Fibroblast of lung (primary cell): ENCODE measurements around the gene BRINP3. TPM values are rescaled to one million over a fixed set of nuclear protein-coding genes. Genes with fewer than 3 reads are reported as not detected.

Source experiments
- DNase-seq, 2 donors: peaks; one replicate each; pipeline versions ENCODE4 v3.0.0 to v3.0.0-alpha.2; 2010; ENCODE audit warnings: low read depth in 2 of 2
- H2AFZ ChIP-seq: 2 replicates; pipeline ENCODE4 v1.5.1; 2012; ENCODE audit warnings: low read length, control low read depth, inconsistent platforms
- H3K27ac ChIP-seq: 2 replicates; pipeline ENCODE4 v1.5.1; 2011; ENCODE audit warnings: low read length, control low read depth; ENCODE audit not compliant: insufficient read depth
- H3K27me3 ChIP-seq: 2 replicates; pipeline ENCODE4 v1.5.1; 2011; ENCODE audit warnings: mild to moderate bottlenecking, low read length; ENCODE audit not compliant: control insufficient read depth, insufficient read depth
- H3K36me3 ChIP-seq: 2 replicates; pipeline ENCODE4 v1.5.1; 2011; ENCODE audit warnings: low read length; ENCODE audit not compliant: control insufficient read depth, insufficient read depth
- H3K4me1 ChIP-seq: 2 replicates; pipeline ENCODE4 v1.5.1; 2011; ENCODE audit warnings: low read length; ENCODE audit not compliant: control insufficient read depth, insufficient read depth; ENCODE audit errors: extremely low read depth
- H3K4me2 ChIP-seq: 2 replicates; pipeline ENCODE4 v1.5.1; 2011; ENCODE audit warnings: low read length, control low read depth; ENCODE audit not compliant: insufficient read depth; ENCODE audit errors: extremely low read depth
- H3K4me3 ChIP-seq, 4 experiments: fragments of 200-600 bp in 1 of 4; sonication (generic) in 1 of 4; replicated peaks in 1 of 4; 2 replicates each; pipeline ENCODE4 v1.5.1; 2011 to 2016; ENCODE audit warnings: low read length in 4 of 4, low read depth in 3 of 4, mild to moderate bottlenecking in 3 of 4, control low read depth in 2 of 4, inconsistent platforms in 1 of 4, mixed read lengths in 1 of 4; ENCODE audit not compliant: insufficient read depth in 1 of 4; ENCODE audit errors: control extremely low read depth in 1 of 4
- H3K79me2 ChIP-seq: 2 replicates; pipeline ENCODE4 v1.5.1; 2012; ENCODE audit warnings: mild to moderate bottlenecking, low read length, inconsistent platforms; ENCODE audit not compliant: control insufficient read depth, insufficient read depth
- H3K9ac ChIP-seq: 2 replicates; pipeline ENCODE4 v1.5.1; 2011; ENCODE audit warnings: mild to moderate bottlenecking, low read length, control low read depth; ENCODE audit not compliant: insufficient read depth
- H3K9me3 ChIP-seq: 2 replicates; pipeline ENCODE4 v1.5.1; 2012; ENCODE audit warnings: low read depth, low read length; ENCODE audit not compliant: control insufficient read depth, insufficient read depth
- H4K20me1 ChIP-seq: 2 replicates; pipeline ENCODE4 v1.5.1; 2011; ENCODE audit warnings: low read length; ENCODE audit not compliant: control insufficient read depth, insufficient read depth; ENCODE audit errors: extremely low read depth
- CTCF ChIP-seq, 2 donors: IDR thresholded peaks in 1 of 2; conservative IDR thresholded peaks in 1 of 2; 1 replicate in 1 of 2; 2 replicates in 1 of 2; pipeline ENCODE4 v1.5.1; 2011 to 2012; ENCODE audit warnings: low read length in 2 of 2, control low read depth in 1 of 2, inconsistent platforms in 1 of 2, low read depth in 1 of 2, mild to moderate bottlenecking in 1 of 2
- EZH2 ChIP-seq: IDR thresholded peaks from 2 replicates; pipeline ENCODE4 v1.5.1; 2012; ENCODE audit warnings: low read length, control low read depth, mild to moderate bottlenecking; ENCODE audit errors: missing control alignments
- polyA plus RNA-seq, 2 donors: library from polyadenylated mRNA; depleted of rRNA in 1 of 2; stranded (reverse) in 1 of 2; unstranded in 1 of 2; fragments of >200 nt; gene quantifications; 2 replicates each; pipeline ENCODE4 v1.2.1, GENCODE V29; 2011 to 2012; ENCODE audit warnings: missing spikeins in 1 of 2
- total RNA-seq: library from RNA; depleted of rRNA; stranded (reverse); fragments of >200 nt; gene quantifications from 2 replicates; pipeline ENCODE4 v1.2.1, GENCODE V29; 2014

The BRINP3 gene
- total and polyA plus RNA-seq, 2 donors (not counting 1 experiment from before 2014, with no cell fraction given): 0.26 to 18.8 TPM

DNA sequence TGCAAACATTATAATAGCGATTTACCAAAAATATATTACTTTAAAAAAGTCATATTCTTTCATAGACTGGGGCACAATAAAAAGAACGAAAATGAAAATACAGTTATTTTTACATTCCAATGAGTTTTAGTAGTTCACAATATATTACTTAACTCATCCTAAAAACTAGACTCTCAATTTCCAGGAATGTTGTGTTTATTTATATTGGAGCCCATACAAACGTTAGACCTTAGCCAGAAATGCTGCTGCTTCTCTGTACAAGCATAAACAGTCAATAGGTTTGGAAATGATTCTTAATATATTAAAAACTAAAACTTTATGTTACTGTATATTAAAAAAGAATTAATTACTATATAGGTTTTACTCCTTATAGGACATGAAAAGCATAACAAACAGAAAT is 302.3 kb downstream of the BRINP3 start:
- no peaks in the 10 kb centered on the region for H3K79me2 ChIP-seq
- no peaks in the 10 kb centered on the region for H3K36me3 ChIP-seq
- H3K9me3 ChIP-seq: no peaks in the 10 kb centered on the region
- DNase-seq: peak; percentile 66 to 70
- H3K27me3 ChIP-seq: no peaks in the 10 kb centered on the region
- H3K4me3 ChIP-seq: no peak overlapping the region
- H4K20me1 ChIP-seq: no peaks in the 10 kb centered on the region
- H3K27ac ChIP-seq: no peak overlapping the region
- TF ChIP-seq CTCF (conservative IDR thresholded peaks at IDR 0.05 in 1 of 2, IDR thresholded peaks at IDR 0.05 in 1 of 2; ENCODE audit: low read depth in 1 of 2, low read length in 2 of 2): no peak
- no peak for TF ChIP-seq EZH2
- no peak overlapping the region for H3K9ac ChIP-seq
- no peak overlapping the region for H3K4me2 ChIP-seq
- no peaks in the 10 kb centered on the region for H3K4me1 ChIP-seq
- no peak overlapping the region for H2AFZ ChIP-seq

DNA sequence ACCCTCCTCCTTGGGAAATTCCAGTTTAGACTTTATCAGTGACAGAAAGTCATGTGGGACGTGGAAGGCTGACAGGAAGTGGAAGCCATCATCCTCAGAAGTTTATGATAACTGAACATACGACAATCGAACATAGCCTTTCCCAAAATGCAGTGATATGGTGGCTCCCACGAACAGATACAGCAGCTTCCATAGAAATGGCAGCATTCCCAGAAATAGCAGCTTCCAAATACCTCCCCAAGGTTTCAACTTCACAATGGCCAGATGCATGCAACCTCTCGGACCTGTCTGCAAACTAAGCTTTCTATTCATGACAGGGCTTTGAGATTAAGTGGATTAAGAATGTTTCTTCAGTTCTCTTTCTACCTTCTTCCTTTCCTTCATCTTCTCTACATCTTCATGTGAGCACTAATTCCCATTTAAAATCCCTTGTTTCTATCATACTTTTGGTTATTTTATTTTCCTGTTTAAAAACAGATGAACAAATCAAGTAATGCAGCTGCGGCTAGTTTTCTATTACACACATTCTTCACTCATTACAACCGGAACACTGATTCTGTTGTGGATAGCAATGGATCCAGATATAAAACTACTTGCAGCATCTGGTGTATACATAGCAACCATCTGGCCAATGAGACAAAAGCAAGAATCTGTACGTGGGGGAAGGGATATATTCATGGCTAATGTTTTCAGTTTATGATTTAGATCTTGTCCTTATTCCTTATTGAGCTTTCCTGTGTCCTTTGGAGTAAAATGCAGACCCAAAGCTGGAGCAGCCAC is 304.8 kb downstream of the BRINP3 start:
- Histone ChIP-seq H2AFZ (no peak overlapping the region), H3K36me3 (no peaks in the 10 kb centered on the region), H3K9ac (no peak overlapping the region), H3K4me3 (no peak overlapping the region), H3K27me3 (no peaks in the 10 kb centered on the region), H4K20me1 (no peaks in the 10 kb centered on the region), H3K4me2 (no peak overlapping the region), H3K79me2 (no peaks in the 10 kb centered on the region), H3K4me1 (no peaks in the 10 kb centered on the region), H3K27ac (no peak overlapping the region), H3K9me3 (no peaks in the 10 kb centered on the region)
- DNase-seq: peak in 1 of 2 donors; percentile 63
- no peak for TF ChIP-seq EZH2
- no peak for TF ChIP-seq CTCF (conservative IDR thresholded peaks at IDR 0.05 in 1 of 2, IDR thresholded peaks at IDR 0.05 in 1 of 2; ENCODE audit: low read depth in 1 of 2, low read length in 2 of 2)

DNA sequence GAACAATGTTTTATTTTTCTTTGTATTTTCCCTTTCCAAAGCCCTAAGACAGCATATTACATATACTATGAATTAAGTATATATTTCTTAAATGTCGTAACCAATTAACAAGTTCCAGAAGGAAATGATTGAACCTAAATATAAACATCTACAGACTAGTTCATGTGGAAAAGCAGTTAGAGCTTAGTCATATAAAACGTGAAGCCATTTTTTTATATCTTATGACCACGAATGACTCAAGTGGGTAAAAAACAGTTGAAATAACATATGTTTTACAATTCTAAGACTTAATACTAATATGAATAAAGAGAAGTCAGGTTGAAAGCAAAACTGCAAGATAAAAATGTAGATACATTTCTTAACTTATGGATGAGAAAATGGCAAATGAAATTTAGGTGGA is 307.3 kb downstream of the BRINP3 start:
- Histone ChIP-seq H2AFZ (no peak overlapping the region), H3K4me2 (no peak overlapping the region), H3K79me2 (no peaks in the 10 kb centered on the region), H3K27ac (no peak overlapping the region), H3K4me1 (no peaks in the 10 kb centered on the region), H3K36me3 (no peaks in the 10 kb centered on the region), H3K4me3 (no peak overlapping the region), H3K9ac (no peak overlapping the region), H3K27me3 (no peaks in the 10 kb centered on the region), H3K9me3 (no peaks in the 10 kb centered on the region), H4K20me1 (no peaks in the 10 kb centered on the region)
- TF ChIP-seq CTCF (conservative IDR thresholded peaks at IDR 0.05 in 1 of 2, IDR thresholded peaks at IDR 0.05 in 1 of 2; ENCODE audit: low read depth in 1 of 2, low read length in 2 of 2): no peak
- TF ChIP-seq EZH2: no peak
- peak; percentile 73 to 76 for DNase-seq
